Epithelial cell of prostate (primary cell): ENCODE results near the gene KRTAP4-11.
"Not testable (repeated sequence)": the region's sequence is repeated elsewhere in the genome, so short reads cannot be mapped to it uniquely, and the experiment has no call there.

Source experiments
- DNase-seq: peaks from one replicate; pipeline ENCODE4 v3.0.0-alpha.2; 2011; ENCODE audit warnings: low read depth, low spot score
- H3K27ac ChIP-seq: fragments of 450-650 bp; 2 replicates; pipeline ENCODE4 v1.5.1; 2017; ENCODE audit warnings: mild to moderate bottlenecking

The KRTAP4-11 gene

GRCh38 chr17:41117846-41118386 is at the start of gene KRTAP4-11:
Gene KRTAP4-11 (minus strand): TSS chr17:41118373. CDS start chr17:41118315, 58 bp downstream.
- DNase-seq, H3K27ac ChIP-seq: not testable (repeated sequence)

DNA sequence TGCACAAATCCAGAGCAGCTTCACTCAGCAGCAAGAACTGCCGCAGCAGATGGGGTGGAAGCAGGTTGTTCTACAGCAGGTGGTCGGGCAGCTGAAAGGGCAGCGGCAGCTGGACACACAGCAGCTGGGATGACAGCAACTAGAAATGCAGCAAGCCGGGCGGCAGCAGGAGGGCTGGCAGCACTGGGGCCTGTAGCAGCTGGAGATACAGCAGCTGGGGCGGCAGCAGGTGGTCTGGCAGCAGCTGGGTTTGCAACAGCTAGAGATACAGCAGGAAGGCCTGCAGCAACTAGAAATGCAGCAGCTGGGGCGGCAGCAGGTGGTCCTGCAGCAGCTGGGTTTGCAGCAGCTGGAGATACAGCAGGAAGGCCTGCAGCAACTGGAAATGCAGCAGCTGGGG is 49.4 kb upstream of the KRTAP4-11 start:
- no peak overlapping the region for H3K27ac ChIP-seq
- DNase-seq, result no peak

- DNase-seq, result no peak
Measured at GRCh38 chr17:41163828-41164227, 45.7 kb upstream of the KRTAP4-11 start.

GRCh38 chr17:41160648-41161047 is 42.5 kb upstream of the KRTAP4-11 start, which contains the start of gene KRTAP4-4:
Gene KRTAP4-4 (minus strand): TSS chr17:41160748. CDS start chr17:41160691, 57 bp downstream.
- no peak within 1 kb of the TSS for H3K27ac ChIP-seq
- DNase-seq, result no peak

More at GRCh38 chr17:41163828-41164227, 45.7 kb upstream of the KRTAP4-11 start:
- no peak overlapping the region for H3K27ac ChIP-seq

DNA sequence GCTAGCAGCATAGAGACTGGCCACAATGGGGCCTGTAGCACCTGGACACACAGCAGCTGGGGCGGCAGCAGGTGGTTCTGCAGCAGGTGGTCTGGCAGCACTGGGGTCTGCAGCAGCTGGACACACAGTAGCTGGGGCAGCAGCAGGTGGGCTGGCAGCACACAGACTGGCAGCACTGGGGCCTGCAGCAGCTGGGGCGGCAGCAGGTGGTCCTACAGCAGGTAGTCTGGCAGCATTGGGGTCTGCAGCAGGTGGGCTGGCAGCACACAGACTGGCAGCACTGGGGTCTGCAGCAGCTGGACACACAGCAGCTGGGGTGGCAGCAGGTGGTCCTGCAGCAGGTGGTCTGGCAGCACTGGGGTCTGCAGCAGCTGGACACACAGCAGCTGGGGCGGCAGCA is 42.0 kb upstream of the KRTAP4-11 start:
- not testable (repeated sequence) for H3K27ac ChIP-seq, DNase-seq

DNA sequence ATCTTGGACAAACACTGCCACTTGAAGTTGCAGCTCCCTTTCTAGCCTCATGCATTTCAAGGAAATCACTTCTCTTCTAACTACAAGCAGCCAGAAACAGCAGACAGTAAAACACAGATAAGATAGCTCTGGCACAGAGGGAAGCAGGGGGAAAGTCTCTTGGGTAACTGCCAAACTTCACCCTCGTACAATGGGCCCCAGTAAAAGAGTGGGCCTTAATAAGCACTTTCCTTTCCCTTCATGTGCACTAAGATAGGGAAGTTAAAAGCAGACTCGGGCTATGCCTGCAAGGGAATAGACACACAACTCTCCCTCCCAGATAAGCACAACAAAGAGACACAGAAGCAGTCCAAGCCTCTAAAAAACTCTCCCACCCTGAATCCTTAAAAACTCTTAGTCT is 35.7 kb upstream of the KRTAP4-11 start:
- no peak for DNase-seq
- H3K27ac ChIP-seq, result no peak overlapping the region

GRCh38 chr17:41151525-41151924 is 33.4 kb upstream of the KRTAP4-11 start:
- DNase-seq, result no peak
- no peak overlapping the region for H3K27ac ChIP-seq

DNA sequence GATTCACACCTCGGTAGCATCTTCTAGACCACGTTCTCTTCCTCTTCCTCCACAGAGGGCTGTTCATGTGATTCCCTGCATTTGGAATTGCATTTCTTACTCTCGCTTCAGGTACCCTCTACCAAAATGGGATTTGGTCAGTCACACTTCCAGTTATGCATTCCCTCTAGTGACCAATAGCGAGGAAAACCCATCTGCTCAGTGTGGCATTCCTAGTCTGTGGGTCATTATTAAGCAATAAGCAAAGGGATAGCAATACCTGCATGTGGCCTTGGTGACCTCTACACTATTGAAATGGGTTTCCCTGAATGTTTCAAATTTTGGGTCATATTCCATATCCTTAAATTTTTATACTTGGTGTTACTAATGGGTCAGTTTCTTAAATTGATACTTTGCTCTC is 31.9 kb upstream of the KRTAP4-11 start:
- no peak overlapping the region for H3K27ac ChIP-seq
- no peak for DNase-seq

DNA sequence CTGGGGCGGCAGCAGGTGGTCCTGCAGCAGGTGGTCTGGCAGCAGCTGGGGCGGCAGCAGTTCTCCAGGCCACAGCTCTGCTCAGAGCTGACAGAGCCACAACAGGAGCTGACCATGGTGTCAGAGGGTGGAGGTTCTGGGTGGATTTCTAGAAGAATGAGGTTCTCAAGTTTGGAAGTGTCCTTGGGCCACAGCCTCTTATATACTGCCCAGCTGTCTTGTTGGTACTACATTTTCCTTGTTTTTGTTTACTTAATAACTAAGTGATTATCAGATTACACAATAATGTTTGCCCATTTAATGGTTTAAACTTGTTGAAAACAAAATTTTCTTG is 31.4 kb upstream of the KRTAP4-11 start, which contains the start of gene KRTAP4-5:
TSS of gene KRTAP4-5 (minus strand) at position 174 of the 334 bp plus-strand sequence. CDS start at position 116, 58 bp downstream.
- no peak for DNase-seq
- no peak within 1 kb of the TSS for H3K27ac ChIP-seq

DNA sequence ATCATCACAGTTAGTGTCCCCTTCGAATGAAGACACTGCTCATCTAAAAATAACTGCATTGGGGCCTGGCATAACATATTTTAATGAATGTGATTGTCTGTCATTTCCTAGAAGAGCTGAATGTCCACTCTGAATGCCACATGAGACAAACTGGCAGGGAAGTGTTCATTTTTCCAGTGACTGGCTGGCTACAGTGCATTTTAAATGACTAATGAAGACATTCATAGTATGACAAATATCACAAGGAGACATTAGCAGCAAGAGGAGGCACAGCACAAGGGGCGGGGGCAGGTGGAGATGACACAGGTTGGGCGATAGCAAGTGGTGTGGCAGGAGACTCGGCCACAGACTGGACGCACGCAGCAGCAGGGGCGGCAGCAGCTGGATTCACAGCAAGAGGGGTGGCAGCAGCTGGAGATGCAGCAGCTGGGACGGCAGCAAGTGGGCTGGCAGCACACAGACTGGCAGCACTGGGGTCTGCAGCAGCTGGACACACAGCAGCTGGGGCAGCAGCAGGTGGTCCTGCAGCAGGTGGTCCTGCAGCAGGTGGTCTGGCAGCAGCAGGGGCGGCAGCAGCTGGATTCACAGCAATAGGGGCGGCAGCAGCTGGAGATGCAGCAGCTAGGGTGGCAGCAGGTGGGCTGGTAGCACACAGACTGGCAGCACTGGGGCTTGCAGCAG is 30.9 kb upstream of the KRTAP4-11 start:
- H3K27ac ChIP-seq, DNase-seq: not testable (repeated sequence)

GRCh38 chr17:41147531-41148204 is 29.5 kb upstream of the KRTAP4-11 start:
- no peak for DNase-seq
- no peak overlapping the region for H3K27ac ChIP-seq

DNA sequence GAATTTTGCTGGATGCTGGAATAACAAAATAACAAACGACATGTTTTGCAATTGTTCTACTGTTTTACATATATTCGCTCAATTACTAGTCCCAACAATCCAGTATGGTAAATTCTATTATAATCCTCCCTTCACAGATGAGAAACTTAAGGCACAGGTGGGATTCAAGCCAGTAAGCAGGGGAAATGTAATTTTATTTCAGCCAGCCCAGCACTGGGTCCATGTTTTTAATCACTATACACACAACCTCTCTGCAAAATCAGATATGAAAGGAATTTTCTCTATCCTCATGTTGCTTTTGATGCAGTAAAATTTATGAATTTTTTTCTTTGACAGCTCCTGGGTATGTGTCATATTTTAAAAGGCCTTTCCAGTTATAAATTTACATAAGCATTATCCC is 27.1 kb upstream of the KRTAP4-11 start:
- DNase-seq, result no peak
- H3K27ac ChIP-seq, result no peak overlapping the region

GRCh38 chr17:41144846-41145245 is 26.7 kb upstream of the KRTAP4-11 start:
- H3K27ac ChIP-seq, result no peak overlapping the region
- DNase-seq, result no peak

DNA sequence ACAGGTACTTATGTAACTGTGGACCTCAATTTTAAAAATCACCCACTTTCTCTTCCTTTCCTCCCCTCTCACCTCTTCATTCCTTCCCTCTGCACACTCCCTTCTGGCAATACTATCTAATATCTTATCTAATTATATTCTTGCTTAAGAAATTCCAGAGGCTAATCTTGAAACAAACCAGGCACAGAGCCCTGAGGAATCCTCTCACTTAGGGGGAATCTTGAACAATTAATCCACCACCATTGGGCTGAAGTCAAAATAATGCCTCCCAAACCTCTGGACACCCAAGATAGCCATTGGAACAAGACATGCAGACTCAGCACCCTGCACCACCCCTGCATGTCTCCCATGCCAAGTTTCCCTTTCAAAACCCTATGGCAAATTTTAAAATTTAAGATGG is 23.2 kb upstream of the KRTAP4-11 start:
- DNase-seq, result no peak
- peak overlapping the region; percentile 55 for H3K27ac ChIP-seq

DNA sequence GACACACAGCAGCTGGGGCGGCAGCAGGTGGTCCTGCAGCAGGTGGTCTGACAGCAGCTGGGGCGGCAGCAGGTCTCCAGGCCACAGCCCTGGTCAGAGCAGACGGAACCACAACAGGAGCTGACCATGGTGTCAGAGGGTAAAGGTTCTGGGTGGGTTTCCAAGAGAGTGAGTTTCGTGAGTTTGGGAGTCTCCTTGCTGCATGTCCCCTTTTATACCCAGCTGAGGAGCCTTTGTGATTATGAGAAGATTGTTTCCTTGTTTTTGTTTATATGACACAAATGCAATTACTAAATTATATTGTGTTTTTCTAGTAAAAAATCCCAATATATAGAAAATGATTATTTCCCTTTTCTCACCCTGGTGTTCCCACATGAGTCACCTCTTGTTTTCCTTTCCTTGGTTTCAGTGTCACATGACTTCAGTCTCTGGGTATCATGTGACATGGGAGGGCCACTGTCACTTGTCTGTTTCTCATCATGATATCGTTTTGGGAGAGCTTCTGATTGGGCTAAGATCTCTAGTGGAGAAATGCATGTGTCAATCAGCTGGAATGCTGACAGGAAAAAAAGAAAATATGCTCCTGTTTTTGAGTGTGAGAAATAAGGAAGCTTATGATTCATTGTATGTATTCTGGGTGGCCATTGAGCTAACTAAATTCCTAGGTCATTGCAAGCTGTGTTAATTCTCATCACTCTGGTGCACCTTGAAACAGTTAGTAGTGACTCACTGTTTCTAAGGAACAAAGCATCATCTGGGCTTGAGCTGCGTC is 22.4 kb upstream of the KRTAP4-11 start, which contains the start of gene KRTAP4-6:
TSS of gene KRTAP4-6 (minus strand) at position 185 of the 772 bp plus-strand sequence. CDS start at position 128, 57 bp downstream.
- H3K27ac ChIP-seq, result peak within 1 kb of the TSS; percentile 55
- DNase-seq, result peak; percentile 95

GRCh38 chr17:41139865-41140264 is 21.7 kb upstream of the KRTAP4-11 start:
- H3K27ac ChIP-seq, result peak overlapping the region; percentile 55

GRCh38 chr17:41133880-41134735 is 15.9 kb upstream of the KRTAP4-11 start:
- no peak overlapping the region for H3K27ac ChIP-seq
- DNase-seq, result no peak

More at GRCh38 chr17:41139865-41140264, 21.7 kb upstream of the KRTAP4-11 start:
- DNase-seq, result not testable (repeated sequence)

- H3K27ac ChIP-seq, result peak overlapping the region; percentile 69
- DNase-seq, result peak; percentile 67
Measured at GRCh38 chr17:41131979-41132378, 13.8 kb upstream of the KRTAP4-11 start.

GRCh38 chr17:41127371-41127770 is 9.2 kb upstream of the KRTAP4-11 start:
- no peak for DNase-seq
- no peak overlapping the region for H3K27ac ChIP-seq
